Measurements from ENCODE around the gene LRG1. TPM values are rescaled to one million over a fixed set of nuclear protein-coding genes. Genes with fewer than 3 reads are reported as not detected.

The LRG1 gene
- polyA plus RNA-seq, 1 of the 3 experiments (the other 2 are of a cell fraction): 0.12 TPM

- Histone ChIP-seq H3K9me2 (no peaks in the 10 kb centered on the region), H3K9ac (no peak overlapping the region), H3K36me3 (replicated peaks in 1 of 2; ENCODE audit: control insufficient read depth in 1 of 2, insufficient read depth in 2 of 2, low read length in 1 of 2) (no peaks in the 10 kb centered on the region), H3K27ac (ENCODE audit: low read depth in 2 of 2, low read length in 1 of 2) (no peak overlapping the region), H3F3A (replicated peaks; ENCODE audit: insufficient read depth) (no peaks in the 10 kb centered on the region), H2AFZ (ENCODE audit: low read depth) (no peak overlapping the region), H3K4me2 (no peak overlapping the region), H3K27me3 (ENCODE audit: insufficient read depth) (no peaks in the 10 kb centered on the region), H3K79me2 (ENCODE audit: insufficient read depth) (no peaks in the 10 kb centered on the region), H3K4me1 (ENCODE audit: control insufficient read depth in 1 of 2, insufficient read depth in 2 of 2, low read depth in 1 of 2, low read length in 1 of 2) (peaks cover 0 to 3% of the 10 kb centered on the region in 2 experiments; a peak in 1 of 4 replicates), H4K20me1 (ENCODE audit: insufficient read depth) (no peaks in the 10 kb centered on the region), H3K9me3 (no peaks in the 10 kb centered on the region), H3K4me3 (ENCODE audit: low read depth in 2 of 2, low read length in 1 of 2) (no peak overlapping the region)
- TF ChIP-seq RAD21 (IDR thresholded peaks at IDR 0.05; ENCODE audit: low read length) (no peak), EZH2phosphoT487 (IDR thresholded peaks at IDR 0.05; ENCODE audit: borderline replicate concordance, low read depth) (no peak), MEF2A (IDR thresholded peaks at IDR 0.05; ENCODE audit: borderline replicate concordance, low read depth) (no peak)
- 87% methylated on average over 4 of the region's 14 CpGs for WGBS (ENCODE audit: low lambda C conversion rate)
- ChIA-PET CTCF (interaction anchor here (1.6 to 3.9 kb wide), 3 partner anchors 7 to 10 kb away, joined by 4 to 22 read pairs (median 6); no protein-coding TSS in a partner anchor), POLR2A (interaction anchor here (0.6 kb wide), 1 partner anchor 34 kb away, joined by 3 read pairs; no protein-coding TSS in a partner anchor)
- DNase-seq: no peak
Observed at GRCh38 chr19:4516199-4516938, 23.5 kb downstream of the LRG1 start.

DNA sequence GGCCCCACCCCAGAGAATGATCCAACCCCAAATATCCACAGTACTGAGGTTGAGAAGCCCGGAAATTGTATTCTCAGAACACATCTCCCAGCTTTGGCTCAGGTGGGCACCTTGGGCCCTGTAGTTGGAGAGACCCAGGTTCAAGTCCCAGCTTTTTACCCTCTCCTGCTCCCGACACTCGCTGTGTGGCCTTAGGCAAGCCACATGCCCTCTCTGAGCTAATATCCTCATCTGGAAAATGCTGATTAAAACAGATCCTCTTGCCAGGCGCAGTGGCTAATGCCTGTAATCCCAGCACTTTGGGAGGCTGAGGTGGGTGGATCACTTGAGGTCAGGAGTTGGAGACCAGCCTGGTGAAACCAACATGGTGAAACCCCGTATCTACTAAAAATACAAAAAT lies 24.1 kb downstream of the LRG1 start:
- ChIA-PET POLR2A (interaction anchor here (0.6 kb wide), 1 partner anchor 34 kb away, joined by 3 read pairs; no protein-coding TSS in a partner anchor), CTCF (interaction anchor here (1.6 to 3.9 kb wide), 3 partner anchors 8 to 11 kb away, joined by 4 to 22 read pairs (median 6); no protein-coding TSS in a partner anchor)

More for the DNA sequence above, 24.1 kb downstream of the LRG1 start:
- Histone ChIP-seq H3K27me3 (ENCODE audit: insufficient read depth) (no peaks in the 10 kb centered on the region), H3K36me3 (replicated peaks in 1 of 2; ENCODE audit: control insufficient read depth in 1 of 2, insufficient read depth in 2 of 2, low read length in 1 of 2) (no peaks in the 10 kb centered on the region), H3F3A (replicated peaks; ENCODE audit: insufficient read depth) (no peaks in the 10 kb centered on the region), H3K4me1 (ENCODE audit: control insufficient read depth in 1 of 2, insufficient read depth in 2 of 2, low read depth in 1 of 2, low read length in 1 of 2) (peaks cover 0 to 3% of the 10 kb centered on the region in 2 experiments; a peak in 1 of 4 replicates), H3K9me3 (no peaks in the 10 kb centered on the region), H4K20me1 (ENCODE audit: insufficient read depth) (no peaks in the 10 kb centered on the region), H3K4me2 (no peak overlapping the region), H3K4me3 (ENCODE audit: low read depth in 2 of 2, low read length in 1 of 2) (no peak overlapping the region), H3K9me2 (no peaks in the 10 kb centered on the region), H3K9ac (no peak overlapping the region), H2AFZ (ENCODE audit: low read depth) (no peak overlapping the region), H3K27ac (ENCODE audit: low read depth in 2 of 2, low read length in 1 of 2) (no peak overlapping the region), H3K79me2 (ENCODE audit: insufficient read depth) (no peaks in the 10 kb centered on the region)
- 42% methylated on average over 2 of the region's 5 CpGs for WGBS (ENCODE audit: low lambda C conversion rate)
- DNase-seq: no peak
- no peak for TF ChIP-seq RFX5 (IDR thresholded peaks at IDR 0.05; ENCODE audit: low read length)
- TF ChIP-seq, protein P1, sequence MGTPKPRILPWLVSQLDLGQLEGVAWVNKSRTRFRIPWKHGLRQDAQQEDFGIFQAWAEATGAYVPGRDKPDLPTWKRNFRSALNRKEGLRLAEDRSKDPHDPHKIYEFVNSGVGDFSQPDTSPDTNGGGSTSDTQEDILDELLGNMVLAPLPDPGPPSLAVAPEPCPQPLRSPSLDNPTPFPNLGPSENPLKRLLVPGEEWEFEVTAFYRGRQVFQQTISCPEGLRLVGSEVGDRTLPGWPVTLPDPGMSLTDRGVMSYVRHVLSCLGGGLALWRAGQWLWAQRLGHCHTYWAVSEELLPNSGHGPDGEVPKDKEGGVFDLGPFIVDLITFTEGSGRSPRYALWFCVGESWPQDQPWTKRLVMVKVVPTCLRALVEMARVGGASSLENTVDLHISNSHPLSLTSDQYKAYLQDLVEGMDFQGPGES (IDR thresholded peaks at IDR 0.05; ENCODE audit: low read depth, low read length): no peak
- TF ChIP-seq JUND (IDR thresholded peaks at IDR 0.05): no peak
- no peak for TF ChIP-seq USF2 (IDR thresholded peaks at IDR 0.05; ENCODE audit: borderline replicate concordance, low read depth, low read length)

Measured in SK-N-SH (cell line).